Loucy (cell line): Measurements from ENCODE around the gene MXRA5.

ENCODE experiments used
- H2AFZ ChIP-seq: fragments of 200-600 bp; sonication (generic); 2 replicates; pipeline ENCODE4 v1.6.0; 2016; ENCODE audit warnings: antibody characterized with exemption, mild to moderate bottlenecking, low read length, moderate library complexity
- H3F3A ChIP-seq: fragments of 200-600 bp; 2 replicates; pipeline ENCODE4 v1.6.0; 2016; ENCODE audit warnings: antibody characterized with exemption, low read depth, mild to moderate bottlenecking
- H3K27me3 ChIP-seq: fragments of 200-600 bp; sonication (generic); 2 replicates; pipeline ENCODE4 v1.6.1; 2014; ENCODE audit warnings: low read length, mild to moderate bottlenecking; ENCODE audit not compliant: insufficient read depth, poor library complexity, severe bottlenecking
- H3K36me3 ChIP-seq: fragments of 200-600 bp; sonication (generic); 2 replicates; pipeline ENCODE4 v1.6.1; 2016; ENCODE audit warnings: low read length; ENCODE audit not compliant: insufficient read depth
- H3K4me1 ChIP-seq: fragments of 200-600 bp; sonication (generic); 2 replicates; pipeline ENCODE4 v1.5.1; 2014; ENCODE audit warnings: low read length, mild to moderate bottlenecking; ENCODE audit not compliant: insufficient read depth, poor library complexity, severe bottlenecking
- H3K4me2 ChIP-seq: fragments of 200-600 bp; sonication (generic); 2 replicates; pipeline ENCODE4 v1.6.0; 2014; ENCODE audit warnings: antibody characterized with exemption, low read length, low read depth, mild to moderate bottlenecking; ENCODE audit not compliant: poor library complexity, severe bottlenecking
- H3K4me3 ChIP-seq: fragments of 200-600 bp; sonication (generic); 2 replicates; pipeline ENCODE4 v1.5.1; 2014; ENCODE audit warnings: low read length, mild to moderate bottlenecking, mixed read lengths; ENCODE audit not compliant: poor library complexity, severe bottlenecking
- H3K79me2 ChIP-seq: fragments of 200-600 bp; sonication (generic); 2 replicates; pipeline ENCODE4 v1.6.1; 2014; ENCODE audit warnings: low read length; ENCODE audit not compliant: insufficient read depth
- H3K9ac ChIP-seq: fragments of 200-600 bp; sonication (generic); 2 replicates; pipeline ENCODE4 v1.6.0; 2014; ENCODE audit warnings: mild to moderate bottlenecking, low read depth, low read length, moderate library complexity; ENCODE audit not compliant: poor library complexity, severe bottlenecking
- H3K9me2 ChIP-seq: fragments of 200-600 bp; sonication (generic); replicated peaks from 2 replicates; pipeline ENCODE4 v1.6.1; 2016; ENCODE audit warnings: low read depth, low read length, mixed read lengths
- H3K9me3 ChIP-seq: fragments of 200-600 bp; sonication (generic); 2 replicates; pipeline ENCODE4 v1.6.1; 2014; ENCODE audit warnings: mild to moderate bottlenecking, antibody characterized with exemption, low read length, low read depth; ENCODE audit not compliant: insufficient read depth
- H4K20me1 ChIP-seq: fragments of 200-600 bp; sonication (generic); 2 replicates; pipeline ENCODE4 v1.6.0; 2014; ENCODE audit warnings: antibody characterized with exemption, low read length, mild to moderate bottlenecking; ENCODE audit not compliant: insufficient read depth, poor library complexity, severe bottlenecking
- EZH2phosphoT487 ChIP-seq: fragments of 200-600 bp; IDR thresholded peaks from 2 replicates; pipeline ENCODE4 v1.6.1; 2018; ENCODE audit warnings: antibody characterized with exemption, mild to moderate bottlenecking, moderate library complexity, borderline replicate concordance
- TF ChIP-seq, protein P1 (sequence below): fragments of 200-600 bp; sonication (generic); conservative IDR thresholded peaks from 2 replicates; pipeline ENCODE4 v1.5.1; 2014; ENCODE audit warnings: mild to moderate bottlenecking, antibody characterized with exemption, low read length

The MXRA5 gene

GRCh38 chrX:3380603-3381002, 34.2 kb upstream of the MXRA5 start:
- Histone ChIP-seq H3K4me3 (no peak overlapping the region), H3K4me2 (no peak overlapping the region)

DNA sequence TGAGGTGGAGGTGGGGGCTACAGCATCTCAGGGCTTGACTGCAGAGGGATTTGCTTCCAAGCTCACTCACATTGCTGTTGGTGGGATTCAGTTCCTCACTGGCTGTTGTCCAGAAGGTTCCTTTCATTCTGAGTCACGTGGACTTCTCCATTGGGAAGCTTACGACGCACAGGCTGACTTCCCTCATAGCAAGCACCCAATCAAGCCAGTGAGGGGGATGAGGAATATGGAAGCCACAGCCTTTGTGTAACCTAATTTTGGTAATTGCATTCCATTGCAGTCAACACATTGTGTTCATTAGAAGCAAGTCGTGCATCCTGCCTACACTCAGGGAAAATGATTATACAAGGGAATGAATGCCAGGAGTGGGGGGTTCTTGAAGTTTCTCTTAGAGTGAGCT, 32.7 kb upstream of the MXRA5 start:
- no peak overlapping the region for H3K9ac ChIP-seq
- H3K4me1 ChIP-seq: no peaks in the 10 kb centered on the region
- no peak overlapping the region for H3K4me2 ChIP-seq
- no peaks in the 10 kb centered on the region for H3K36me3 ChIP-seq
- no peaks in the 10 kb centered on the region for H3F3A ChIP-seq
- no peaks in the 10 kb centered on the region for H4K20me1 ChIP-seq
- H3K79me2 ChIP-seq: no peaks in the 10 kb centered on the region
- H3K27me3 ChIP-seq: no peaks in the 10 kb centered on the region
- no peak overlapping the region for H2AFZ ChIP-seq
- no peak for TF ChIP-seq EZH2phosphoT487
- TF ChIP-seq, protein P1, sequence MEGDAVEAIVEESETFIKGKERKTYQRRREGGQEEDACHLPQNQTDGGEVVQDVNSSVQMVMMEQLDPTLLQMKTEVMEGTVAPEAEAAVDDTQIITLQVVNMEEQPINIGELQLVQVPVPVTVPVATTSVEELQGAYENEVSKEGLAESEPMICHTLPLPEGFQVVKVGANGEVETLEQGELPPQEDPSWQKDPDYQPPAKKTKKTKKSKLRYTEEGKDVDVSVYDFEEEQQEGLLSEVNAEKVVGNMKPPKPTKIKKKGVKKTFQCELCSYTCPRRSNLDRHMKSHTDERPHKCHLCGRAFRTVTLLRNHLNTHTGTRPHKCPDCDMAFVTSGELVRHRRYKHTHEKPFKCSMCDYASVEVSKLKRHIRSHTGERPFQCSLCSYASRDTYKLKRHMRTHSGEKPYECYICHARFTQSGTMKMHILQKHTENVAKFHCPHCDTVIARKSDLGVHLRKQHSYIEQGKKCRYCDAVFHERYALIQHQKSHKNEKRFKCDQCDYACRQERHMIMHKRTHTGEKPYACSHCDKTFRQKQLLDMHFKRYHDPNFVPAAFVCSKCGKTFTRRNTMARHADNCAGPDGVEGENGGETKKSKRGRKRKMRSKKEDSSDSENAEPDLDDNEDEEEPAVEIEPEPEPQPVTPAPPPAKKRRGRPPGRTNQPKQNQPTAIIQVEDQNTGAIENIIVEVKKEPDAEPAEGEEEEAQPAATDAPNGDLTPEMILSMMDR: no peak
- no peaks in the 10 kb centered on the region for H3K9me3 ChIP-seq
- no peaks in the 10 kb centered on the region for H3K9me2 ChIP-seq
- no peak overlapping the region for H3K4me3 ChIP-seq

More at GRCh38 chrX:3380603-3381002, 34.2 kb upstream of the MXRA5 start:
- H3K79me2 ChIP-seq: no peaks in the 10 kb centered on the region
- TF ChIP-seq EZH2phosphoT487: no peak
- TF ChIP-seq, protein P1: no peak
- no peaks in the 10 kb centered on the region for H3K9me3 ChIP-seq
- no peak overlapping the region for H2AFZ ChIP-seq
- no peaks in the 10 kb centered on the region for H3K4me1 ChIP-seq
- H3K36me3 ChIP-seq: no peaks in the 10 kb centered on the region
- no peaks in the 10 kb centered on the region for H3K9me2 ChIP-seq
- H3F3A ChIP-seq: no peaks in the 10 kb centered on the region
- no peaks in the 10 kb centered on the region for H4K20me1 ChIP-seq
- no peak overlapping the region for H3K9ac ChIP-seq
- H3K27me3 ChIP-seq: no peaks in the 10 kb centered on the region

DNA sequence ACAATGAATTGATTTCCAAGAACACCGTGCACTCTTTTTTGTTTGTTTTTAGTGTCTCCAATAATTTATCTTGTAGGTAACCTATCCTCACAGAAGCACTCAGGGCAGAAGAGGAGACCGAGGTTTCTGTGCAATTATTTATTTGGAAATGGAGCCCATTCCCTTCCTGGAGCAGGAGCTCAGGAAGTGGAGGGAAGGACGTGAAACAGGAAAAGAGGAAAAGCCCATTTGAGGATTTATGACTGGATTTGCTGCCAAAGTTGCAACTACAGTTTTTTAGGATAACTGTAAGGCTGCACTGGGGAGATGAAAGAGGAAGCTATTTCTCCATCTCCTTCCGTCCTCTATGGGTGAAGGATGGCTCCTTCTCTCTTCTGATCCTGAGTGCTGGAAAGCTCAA, 31.7 kb upstream of the MXRA5 start:
- H3K79me2 ChIP-seq: no peaks in the 10 kb centered on the region

More for the DNA sequence above, 31.7 kb upstream of the MXRA5 start:
- H3K4me2 ChIP-seq: no peak overlapping the region
- no peak overlapping the region for H3K4me3 ChIP-seq
- H3K4me1 ChIP-seq: no peaks in the 10 kb centered on the region
- no peaks in the 10 kb centered on the region for H3K9me2 ChIP-seq
- no peaks in the 10 kb centered on the region for H3K36me3 ChIP-seq
- no peaks in the 10 kb centered on the region for H3K9me3 ChIP-seq
- H3F3A ChIP-seq: no peaks in the 10 kb centered on the region
- TF ChIP-seq, protein P1: no peak
- no peak for TF ChIP-seq EZH2phosphoT487
- no peak overlapping the region for H3K9ac ChIP-seq
- no peak overlapping the region for H2AFZ ChIP-seq
- no peaks in the 10 kb centered on the region for H4K20me1 ChIP-seq
- H3K27me3 ChIP-seq: no peaks in the 10 kb centered on the region
